ENCODE results near the gene SLC25A6. TPM values are rescaled to one million over a fixed set of nuclear protein-coding genes. Genes with fewer than 3 reads are reported as not detected.
"Not testable (repeated sequence)": the region's sequence is repeated elsewhere in the genome, so short reads cannot be mapped to it uniquely, and the experiment has no call there.

SLC25A6 gene
- total RNA-seq, 5 donors from 2014 or later (not counting 1 experiment from before 2014, with no cell fraction given): 293 to 355 (median 334) TPM

DNA sequence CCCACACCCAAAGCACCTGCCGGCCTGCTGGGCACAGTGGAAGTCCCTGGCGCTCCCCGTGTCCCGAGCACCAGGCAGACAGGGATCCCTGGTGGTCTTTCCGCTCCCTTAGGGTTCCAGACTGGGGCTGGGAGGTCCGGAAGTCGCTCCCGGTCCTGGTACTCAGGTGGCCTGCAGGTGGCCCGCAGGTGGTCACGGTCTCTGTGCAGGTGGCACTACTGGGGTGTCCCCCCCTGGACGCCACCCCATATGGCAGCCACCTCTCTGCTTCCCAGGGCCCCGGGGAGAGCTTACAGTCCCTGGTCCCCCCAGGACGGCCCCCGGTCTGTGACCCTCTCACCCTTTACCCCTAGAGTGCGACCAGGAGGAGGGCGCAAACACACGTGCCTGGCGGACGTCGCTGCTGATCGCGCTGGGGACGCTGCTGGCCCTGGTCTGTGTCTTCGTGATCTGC lies 13.6 kb downstream of the SLC25A6 start:
- CTCF ChIA-PET: no interaction called here
- Histone ChIP-seq H3K4me3 (ENCODE audit: control insufficient read depth in 1 of 2, extremely low read depth in 1 of 2, low read length in 1 of 2) (no peak overlapping the region), H3K27ac (ENCODE audit: low read length) (no peak overlapping the region), H3K4me1 (ENCODE audit: control insufficient read depth in 1 of 2, extremely low read depth in 1 of 2, insufficient read depth in 2 of 2, low read length in 2 of 2) (peaks cover 0 to 10% of the 10 kb centered on the region in 2 experiments), H3K9me3 (no peaks in the 10 kb centered on the region), H3K36me3 (ENCODE audit: control insufficient read depth in 2 of 2, extremely low read depth in 1 of 2, insufficient read depth in 1 of 2, low read length in 1 of 2) (peaks cover 2 to 4% of the 10 kb centered on the region in 2 donors), H3K27me3 (replicated peaks in 1 of 2; ENCODE audit: control insufficient read depth in 2 of 2, extremely low read depth in 1 of 2, insufficient read depth in 2 of 2, low read length in 1 of 2) (no peaks in the 10 kb centered on the region)
- no peaks in the 10 kb centered on the region for H3K36me3 Mint-ChIP-seq
- H3K27ac Mint-ChIP-seq: no peak overlapping the region
- peaks cover 0 to 4% (median 2%) of the 10 kb centered on the region in 3 donors for H3K4me1 Mint-ChIP-seq
- no peak for ATAC-seq (replicated peaks in 1 of 4)
- no peaks in the 10 kb centered on the region for H3K9me3 Mint-ChIP-seq
- POLR2A ChIA-PET: no interaction called here
- H3K27me3 Mint-ChIP-seq: no peaks in the 10 kb centered on the region
- H3K4me3 Mint-ChIP-seq: no peak overlapping the region
- DNase-seq: peak in 1 of 35 experiments; percentile 11
- WGBS (ENCODE audit: insufficient coverage): 96% methylated on average over 18 of the region's 24 CpGs

DNA sequence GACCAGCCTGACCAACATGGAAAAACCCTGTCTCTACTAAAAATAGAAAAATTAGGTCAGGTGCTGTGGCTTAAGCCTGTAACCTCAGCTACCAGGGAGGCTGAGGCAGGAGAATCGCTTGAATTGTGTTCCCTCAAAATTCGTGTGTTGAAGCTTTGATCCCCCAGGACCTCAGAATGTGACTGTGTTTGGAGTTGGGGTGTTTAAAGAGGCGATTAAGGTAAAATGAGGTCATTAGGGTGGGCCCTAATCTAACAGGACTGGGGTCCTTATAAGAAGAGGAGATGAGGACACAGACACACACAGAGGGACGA lies 23.6 kb downstream of the SLC25A6 start:
- ChIA-PET POLR2A (no interaction called here), CTCF (no interaction called here)
- Histone ChIP-seq H3K36me3 (ENCODE audit: control insufficient read depth in 2 of 2, extremely low read depth in 1 of 2, insufficient read depth in 1 of 2, low read length in 1 of 2) (peaks cover 2 to 4% of the 10 kb centered on the region in 2 donors), H3K27me3 (replicated peaks in 1 of 2; ENCODE audit: control insufficient read depth in 2 of 2, extremely low read depth in 1 of 2, insufficient read depth in 2 of 2, low read length in 1 of 2) (no peaks in the 10 kb centered on the region), H3K27ac (ENCODE audit: low read length) (no peak overlapping the region), H3K9me3 (no peaks in the 10 kb centered on the region), H3K4me1 (ENCODE audit: control insufficient read depth in 1 of 2, extremely low read depth in 1 of 2, insufficient read depth in 2 of 2, low read length in 2 of 2) (no peaks in the 10 kb centered on the region), H3K4me3 (ENCODE audit: control insufficient read depth in 1 of 2, extremely low read depth in 1 of 2, low read length in 1 of 2) (no peak overlapping the region)
- Mint-ChIP-seq H3K9me3 (no peaks in the 10 kb centered on the region), H3K27me3 (no peaks in the 10 kb centered on the region), H3K36me3 (peaks cover 3% of the 10 kb centered on the region), H3K4me3 (no peak overlapping the region), H3K4me1 (no peaks in the 10 kb centered on the region), H3K27ac (no peak overlapping the region)
- DNase-seq: no peak
- no peak for ATAC-seq (replicated peaks in 1 of 4)
- WGBS (ENCODE audit: insufficient coverage): 88% methylated on average over 3 of the region's 4 CpGs

DNA sequence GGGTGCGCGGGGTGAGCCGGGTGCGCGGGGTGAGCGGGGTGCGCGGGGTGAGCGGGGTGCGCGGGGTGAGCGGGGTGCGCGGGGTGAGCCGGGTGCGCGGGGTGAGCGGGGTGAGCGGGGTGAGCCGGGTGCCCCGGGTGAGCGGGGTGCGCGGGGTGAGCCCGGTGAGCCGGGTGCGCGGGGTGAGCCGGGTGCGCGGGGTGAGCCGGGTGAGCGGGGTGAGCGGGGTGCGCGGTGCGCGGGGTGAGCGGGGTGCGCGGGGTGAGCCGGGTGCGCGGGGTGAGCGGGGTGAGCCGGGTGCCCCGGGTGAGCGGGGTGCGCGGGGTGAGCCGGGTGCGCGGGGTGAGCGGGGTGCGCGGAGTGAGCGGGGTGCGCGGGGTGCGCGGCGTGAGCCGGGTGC lies 25.6 kb downstream of the SLC25A6 start:
- POLR2A ChIA-PET: not testable (repeated sequence)

DNA sequence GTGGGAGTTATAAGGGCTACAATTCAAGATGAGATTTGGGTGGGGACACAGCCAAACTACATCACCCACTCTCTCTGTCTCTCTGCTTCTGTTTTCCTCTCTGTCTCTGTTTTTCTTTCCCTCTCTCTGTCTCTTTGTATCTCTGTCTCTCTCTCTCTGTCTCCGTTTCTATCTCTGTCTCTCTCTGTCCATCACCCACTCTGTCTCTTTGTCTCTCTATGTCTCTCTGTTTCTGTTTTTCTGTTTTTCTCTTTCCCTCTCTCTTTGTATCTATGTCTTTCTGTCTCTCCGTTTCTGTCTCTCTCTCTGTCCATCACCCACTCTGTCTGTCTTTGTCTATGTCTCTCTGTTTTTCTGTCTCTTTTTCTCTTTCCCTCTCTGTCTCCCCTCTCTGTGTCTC lies 30.0 kb downstream of the SLC25A6 start:
- no peak overlapping the region for H3K4me3 Mint-ChIP-seq
- peak overlapping the region in 1 of 2 donors; percentile 26 for H3K27ac Mint-ChIP-seq
- ATAC-seq (replicated peaks in 1 of 4): no peak
- H3K27me3 Mint-ChIP-seq: no peaks in the 10 kb centered on the region
- DNase-seq: no peak
- peaks cover 0 to 18% (median 4%) of the 10 kb centered on the region in 3 donors for H3K4me1 Mint-ChIP-seq
- Histone ChIP-seq H3K27ac (ENCODE audit: low read length) (no peak overlapping the region), H3K4me3 (ENCODE audit: control insufficient read depth in 1 of 2, extremely low read depth in 1 of 2, low read length in 1 of 2) (no peak overlapping the region), H3K9me3 (no peaks in the 10 kb centered on the region), H3K36me3 (ENCODE audit: control insufficient read depth in 2 of 2, extremely low read depth in 1 of 2, insufficient read depth in 1 of 2, low read length in 1 of 2) (peaks cover 2 to 5% of the 10 kb centered on the region in 2 donors), H3K27me3 (replicated peaks in 1 of 2; ENCODE audit: control insufficient read depth in 2 of 2, extremely low read depth in 1 of 2, insufficient read depth in 2 of 2, low read length in 1 of 2) (no peaks in the 10 kb centered on the region), H3K4me1 (ENCODE audit: control insufficient read depth in 1 of 2, extremely low read depth in 1 of 2, insufficient read depth in 2 of 2, low read length in 2 of 2) (no peaks in the 10 kb centered on the region)
- ChIA-PET POLR2A (no interaction called here), CTCF (no interaction called here)
- 92% methylated on average over 2 of the region's 2 CpGs for WGBS (ENCODE audit: insufficient coverage)
- H3K36me3 Mint-ChIP-seq: peaks cover 27% of the 10 kb centered on the region
- no peaks in the 10 kb centered on the region for H3K9me3 Mint-ChIP-seq

More for the DNA sequence above, 25.6 kb downstream of the SLC25A6 start:
- ATAC-seq (replicated peaks in 1 of 4); CTCF ChIA-PET; H3K27ac ChIP-seq (ENCODE audit: low read length); H3K4me3 Mint-ChIP-seq; H3K36me3 ChIP-seq (ENCODE audit: control insufficient read depth in 2 of 2, extremely low read depth in 1 of 2, insufficient read depth in 1 of 2, low read length in 1 of 2); H3K4me1 ChIP-seq (ENCODE audit: control insufficient read depth in 1 of 2, extremely low read depth in 1 of 2, insufficient read depth in 2 of 2, low read length in 2 of 2); H3K27me3 ChIP-seq (replicated peaks in 1 of 2; ENCODE audit: control insufficient read depth in 2 of 2, extremely low read depth in 1 of 2, insufficient read depth in 2 of 2, low read length in 1 of 2); DNase-seq; H3K4me1 Mint-ChIP-seq; H3K27me3 Mint-ChIP-seq; H3K9me3 Mint-ChIP-seq; H3K9me3 ChIP-seq; H3K4me3 ChIP-seq (ENCODE audit: control insufficient read depth in 1 of 2, extremely low read depth in 1 of 2, low read length in 1 of 2); H3K27ac Mint-ChIP-seq: not testable (repeated sequence)
- no CpG with 5 or more reads among the region's 63 CpGs for WGBS (ENCODE audit: insufficient coverage)
- H3K36me3 Mint-ChIP-seq: peaks cover 13% of the 10 kb centered on the region

DNA sequence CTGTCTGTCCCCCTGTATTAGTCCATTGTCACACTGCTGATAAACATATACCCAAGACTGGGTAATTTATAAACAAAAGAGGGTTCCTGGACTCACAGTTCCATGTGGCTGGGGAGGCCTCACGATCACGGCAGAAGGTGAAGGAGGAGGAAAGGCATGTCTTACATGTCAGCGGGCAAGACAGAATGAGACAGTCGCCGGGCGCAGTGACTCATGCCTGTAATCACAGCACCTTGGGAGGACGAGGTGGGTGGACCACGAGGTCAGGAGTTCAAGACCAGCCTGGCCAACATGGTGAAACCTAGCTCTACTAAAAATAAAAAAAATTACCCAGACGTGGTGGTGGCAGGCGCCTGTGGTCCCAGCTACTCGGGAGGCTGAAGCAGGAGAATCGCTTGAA lies 30.6 kb downstream of the SLC25A6 start:
- Histone ChIP-seq H3K36me3 (ENCODE audit: control insufficient read depth in 2 of 2, extremely low read depth in 1 of 2, insufficient read depth in 1 of 2, low read length in 1 of 2) (peaks cover 2 to 5% of the 10 kb centered on the region in 2 donors), H3K4me1 (ENCODE audit: control insufficient read depth in 1 of 2, extremely low read depth in 1 of 2, insufficient read depth in 2 of 2, low read length in 2 of 2) (no peaks in the 10 kb centered on the region), H3K27me3 (replicated peaks in 1 of 2; ENCODE audit: control insufficient read depth in 2 of 2, extremely low read depth in 1 of 2, insufficient read depth in 2 of 2, low read length in 1 of 2) (no peaks in the 10 kb centered on the region), H3K9me3 (no peaks in the 10 kb centered on the region), H3K27ac (ENCODE audit: low read length) (no peak overlapping the region), H3K4me3 (ENCODE audit: control insufficient read depth in 1 of 2, extremely low read depth in 1 of 2, low read length in 1 of 2) (no peak overlapping the region)
- DNase-seq: no peak
- ChIA-PET CTCF (no interaction called here), POLR2A (no interaction called here)
- Mint-ChIP-seq H3K9me3 (no peaks in the 10 kb centered on the region), H3K27ac (peak overlapping the region in 1 of 2 donors; percentile 22), H3K4me3 (no peak overlapping the region), H3K27me3 (no peaks in the 10 kb centered on the region), H3K4me1 (peaks cover 0 to 18% (median 4%) of the 10 kb centered on the region in 3 donors), H3K36me3 (peaks cover 27% of the 10 kb centered on the region)
- ATAC-seq (replicated peaks in 1 of 4): no peak
- WGBS (ENCODE audit: insufficient coverage): 100% methylated on average over 2 of the region's 12 CpGs

DNA sequence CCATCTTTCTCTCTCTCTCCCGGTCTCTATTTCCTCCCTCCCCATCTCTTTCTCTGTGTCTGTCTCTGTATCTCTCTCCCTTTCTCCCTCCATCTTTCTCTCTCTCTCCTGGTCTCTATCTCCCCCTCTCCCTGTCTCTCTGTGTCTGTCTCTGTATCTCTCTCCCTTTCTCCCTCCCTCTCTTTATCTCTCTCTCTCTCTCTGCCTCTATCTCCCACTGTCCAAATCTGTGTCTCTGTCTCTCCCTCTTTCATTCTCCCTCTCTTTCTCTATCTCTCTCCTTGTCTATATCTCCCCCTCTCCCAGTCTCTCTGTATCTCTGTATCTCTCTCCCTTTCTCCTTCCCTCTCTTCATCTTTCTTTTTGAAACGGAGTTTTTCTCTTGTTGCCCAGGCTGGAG lies 31.7 kb downstream of the SLC25A6 start:
- H3K27ac Mint-ChIP-seq: no peak overlapping the region
- DNase-seq (no peak), ATAC-seq (replicated peaks in 1 of 4) (no peak)
- 96% methylated on average over 2 of the region's 2 CpGs for WGBS (ENCODE audit: insufficient coverage)
- H3K9me3 Mint-ChIP-seq: no peaks in the 10 kb centered on the region
- Histone ChIP-seq H3K9me3 (no peaks in the 10 kb centered on the region), H3K27ac (ENCODE audit: low read length) (no peak overlapping the region), H3K36me3 (ENCODE audit: control insufficient read depth in 2 of 2, extremely low read depth in 1 of 2, insufficient read depth in 1 of 2, low read length in 1 of 2) (peaks cover 2 to 5% of the 10 kb centered on the region in 2 donors), H3K4me3 (ENCODE audit: control insufficient read depth in 1 of 2, extremely low read depth in 1 of 2, low read length in 1 of 2) (no peak overlapping the region), H3K4me1 (ENCODE audit: control insufficient read depth in 1 of 2, extremely low read depth in 1 of 2, insufficient read depth in 2 of 2, low read length in 2 of 2) (peaks cover 0 to 6% of the 10 kb centered on the region in 2 experiments), H3K27me3 (replicated peaks in 1 of 2; ENCODE audit: control insufficient read depth in 2 of 2, extremely low read depth in 1 of 2, insufficient read depth in 2 of 2, low read length in 1 of 2) (no peaks in the 10 kb centered on the region)
- peaks cover 1 to 18% (median 8%) of the 10 kb centered on the region in 3 donors for H3K4me1 Mint-ChIP-seq
- CTCF ChIA-PET: no interaction called here
- peaks cover 27% of the 10 kb centered on the region for H3K36me3 Mint-ChIP-seq
- H3K27me3 Mint-ChIP-seq: no peaks in the 10 kb centered on the region
- no peak overlapping the region for H3K4me3 Mint-ChIP-seq
- POLR2A ChIA-PET: no interaction called here

DNA sequence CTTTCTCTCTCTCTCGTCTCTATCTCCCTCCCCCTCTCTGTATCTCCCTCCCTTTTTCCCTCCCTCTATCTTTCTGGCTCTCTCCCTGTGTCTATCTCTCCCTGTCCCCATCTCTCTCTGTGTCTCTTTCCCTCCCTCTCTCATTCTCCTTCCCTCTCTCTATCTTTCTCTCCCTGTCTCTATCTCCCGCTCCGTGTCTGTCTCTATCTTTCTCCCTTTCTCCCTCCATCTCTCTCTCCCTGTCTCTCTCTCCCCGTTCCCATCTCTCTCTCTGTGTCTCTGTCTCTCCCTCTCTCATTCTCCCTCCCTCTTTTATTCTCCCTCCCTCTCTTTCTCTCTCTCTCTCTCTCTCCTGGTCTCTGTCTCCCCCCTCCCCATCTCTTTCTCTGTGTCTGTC lies 32.4 kb downstream of the SLC25A6 start:
- H3K4me1 ChIP-seq (ENCODE audit: control insufficient read depth in 1 of 2, extremely low read depth in 1 of 2, insufficient read depth in 2 of 2, low read length in 2 of 2): peaks cover 0 to 6% of the 10 kb centered on the region in 2 experiments
- Mint-ChIP-seq H3K27ac (peak overlapping the region in 1 of 2 donors; percentile 51), H3K27me3 (no peaks in the 10 kb centered on the region), H3K4me3 (no peak overlapping the region), H3K36me3 (peaks cover 27% of the 10 kb centered on the region), H3K9me3 (no peaks in the 10 kb centered on the region), H3K4me1 (peaks cover 1 to 18% (median 8%) of the 10 kb centered on the region in 3 donors)
- ChIA-PET POLR2A (no interaction called here), CTCF (no interaction called here)
- no peak for ATAC-seq (replicated peaks in 1 of 4)
- no peak overlapping the region for H3K4me3 ChIP-seq (ENCODE audit: control insufficient read depth in 1 of 2, extremely low read depth in 1 of 2, low read length in 1 of 2)
- H3K27ac ChIP-seq (ENCODE audit: low read length): no peak overlapping the region
- H3K27me3 ChIP-seq (replicated peaks in 1 of 2; ENCODE audit: control insufficient read depth in 2 of 2, extremely low read depth in 1 of 2, insufficient read depth in 2 of 2, low read length in 1 of 2): no peaks in the 10 kb centered on the region
- WGBS (ENCODE audit: insufficient coverage): 89% methylated on average over 4 of the region's 4 CpGs
- peaks cover 1 to 5% of the 10 kb centered on the region in 2 donors for H3K36me3 ChIP-seq (ENCODE audit: control insufficient read depth in 2 of 2, extremely low read depth in 1 of 2, insufficient read depth in 1 of 2, low read length in 1 of 2)
- H3K9me3 ChIP-seq: no peaks in the 10 kb centered on the region
- DNase-seq: no peak
